Panc1 (cell line): ENCODE measurements around the gene MYO3B.

Source experiments
- CTCF ChIP-seq: fragments of 450-650 bp; IDR thresholded peaks from 2 replicates; pipeline ENCODE4 v1.5.1; 2017; ENCODE audit warnings: mild to moderate bottlenecking
- TCF7L2 ChIP-seq: IDR thresholded peaks from 2 replicates; pipeline ENCODE4 v1.6.1; 2011; ENCODE audit warnings: mild to moderate bottlenecking, low read depth, low read length, inconsistent platforms

- TF ChIP-seq CTCF: no peak
- TF ChIP-seq TCF7L2: no peak
These were observed 327.8 kb downstream of the MYO3B start for GRCh38 chr2:170505631-170506275.
